GM21360 (cell line): ENCODE results near the gene SPTLC3.

Source experiments
- ATAC-seq: cut with Tn5 transposase; IDR thresholded peaks from one replicate; pipeline ENCODE4 v1.9.1; 2021; ENCODE audit warnings: mild to moderate bottlenecking, moderate library complexity; ENCODE audit not compliant: unreplicated experiment

Gene SPTLC3

DNA sequence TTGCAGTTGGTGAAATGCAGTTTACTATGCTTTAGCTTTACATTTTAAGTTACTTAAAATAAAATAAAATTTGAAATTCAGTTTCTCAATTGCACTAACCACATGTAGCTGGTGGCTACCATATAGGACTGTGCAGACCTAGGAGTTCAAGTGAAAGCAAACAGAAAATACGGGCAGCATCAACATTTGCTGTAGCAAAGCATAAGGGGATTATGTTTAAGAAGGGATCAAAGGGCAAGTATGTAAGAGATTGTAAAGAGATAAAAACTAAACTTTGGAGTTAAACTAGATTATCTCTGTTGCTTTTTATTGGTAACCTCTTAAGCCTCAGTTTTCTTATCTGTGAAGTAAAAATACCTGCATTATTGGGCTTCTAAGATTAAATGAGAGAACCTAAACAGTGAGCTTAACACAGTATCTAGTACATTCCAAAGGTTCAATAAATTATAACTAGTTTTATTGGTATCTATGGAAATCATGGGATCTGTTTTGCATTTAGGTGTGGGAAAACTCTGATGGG, 81.2 kb downstream of the SPTLC3 start:
- ATAC-seq: no peak

- no peak for ATAC-seq
These were observed 83.3 kb downstream of the SPTLC3 start for GRCh38 chr20:13092111-13092510.

DNA sequence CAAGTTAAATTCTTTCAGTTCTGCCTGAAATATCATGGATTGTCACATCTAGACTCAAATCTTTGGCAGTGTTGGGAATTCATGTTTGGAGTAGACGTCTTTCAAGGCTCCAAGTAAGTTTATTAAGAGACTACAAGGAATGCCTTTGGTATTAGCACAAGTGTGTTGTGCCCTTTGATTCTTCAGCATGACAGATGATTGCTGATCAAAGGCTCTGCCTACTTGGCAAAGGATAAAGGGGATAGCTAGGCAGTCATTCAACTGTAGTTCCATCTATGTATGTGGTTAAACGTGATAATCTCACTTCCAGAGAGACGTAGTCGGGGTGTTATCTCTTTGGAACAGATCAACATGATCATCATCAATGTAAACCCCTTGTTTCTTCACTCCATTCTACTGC, 86.2 kb downstream of the SPTLC3 start:
- no peak for ATAC-seq

DNA sequence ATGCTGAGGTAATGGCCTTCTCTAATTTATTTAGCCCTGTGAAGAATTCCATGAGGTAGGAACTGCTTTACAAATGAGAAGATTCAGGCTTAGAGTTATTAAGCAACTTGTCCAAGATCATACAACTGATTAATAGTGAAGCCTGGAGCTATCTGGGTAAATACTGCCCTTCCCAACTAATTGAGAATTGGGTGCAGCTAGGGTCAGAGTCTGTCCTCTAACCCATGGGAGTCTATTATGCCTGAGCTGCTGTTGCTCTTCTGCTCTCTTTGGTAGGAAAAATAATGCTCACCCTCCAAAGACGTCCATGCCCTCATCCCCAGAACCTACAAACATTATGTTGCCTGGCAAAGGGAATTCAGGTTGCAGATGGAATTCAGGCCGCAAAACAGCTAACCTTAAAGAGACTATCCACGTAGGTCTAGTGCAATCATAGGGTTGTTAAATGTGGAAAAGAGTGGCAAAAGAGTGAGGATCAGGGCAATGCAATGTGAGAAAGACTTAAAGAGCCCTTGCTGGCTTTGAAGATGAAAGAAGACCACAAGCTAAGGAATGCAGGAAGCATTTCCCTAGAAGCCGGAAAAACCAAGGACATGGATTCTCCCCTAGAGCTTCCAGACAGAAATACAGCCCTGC, 90.1 kb downstream of the SPTLC3 start:
- no peak for ATAC-seq

- ATAC-seq: no peak
These were observed 90.9 kb downstream of the SPTLC3 start for GRCh38 chr20:13099676-13100075.

DNA sequence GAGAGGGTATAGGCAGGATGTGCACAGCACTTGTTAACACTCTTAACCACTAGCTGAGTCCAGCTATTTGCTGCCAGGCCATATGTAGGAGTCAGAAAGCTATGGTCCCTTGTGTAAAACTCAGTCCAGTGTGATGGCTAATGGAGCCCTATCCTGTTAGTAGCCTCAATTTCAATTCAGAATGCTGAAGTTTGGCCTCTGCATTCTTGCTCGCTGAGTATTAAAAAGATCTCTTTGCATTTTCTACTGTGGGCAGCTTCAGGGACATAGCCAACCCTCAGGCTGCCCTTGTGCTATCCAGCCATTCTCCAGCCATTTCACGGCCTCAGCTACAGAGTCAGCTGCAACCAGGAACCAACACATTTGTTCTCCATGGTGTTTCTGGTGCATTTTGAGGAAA, 92.5 kb downstream of the SPTLC3 start:
- ATAC-seq: no peak

DNA sequence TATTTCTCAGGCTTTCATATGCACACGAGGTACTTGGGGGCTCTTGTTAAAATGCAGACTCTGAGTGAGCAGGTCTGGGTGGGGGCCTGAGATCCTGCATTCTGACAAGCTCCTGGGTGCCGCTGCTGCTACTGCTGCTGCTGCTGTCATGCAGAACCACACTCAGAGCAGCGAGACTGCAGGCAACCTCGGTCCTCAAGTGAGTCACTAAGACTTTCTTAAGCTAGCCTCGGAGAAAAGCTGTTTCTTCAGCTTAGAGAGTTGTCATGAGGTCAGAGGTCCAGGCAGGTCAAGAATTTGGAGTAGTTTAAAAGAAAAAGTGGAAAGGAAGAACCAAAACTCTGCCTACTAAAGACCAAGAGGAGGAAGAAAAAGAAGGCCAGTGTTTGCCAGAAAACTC, 92.9 kb downstream of the SPTLC3 start:
- ATAC-seq: no peak

GRCh38 chr20:13102237-13102636, 93.5 kb downstream of the SPTLC3 start:
- ATAC-seq: no peak

- ATAC-seq: no peak
These were observed 93.9 kb downstream of the SPTLC3 start for GRCh38 chr20:13102694-13103093.

DNA sequence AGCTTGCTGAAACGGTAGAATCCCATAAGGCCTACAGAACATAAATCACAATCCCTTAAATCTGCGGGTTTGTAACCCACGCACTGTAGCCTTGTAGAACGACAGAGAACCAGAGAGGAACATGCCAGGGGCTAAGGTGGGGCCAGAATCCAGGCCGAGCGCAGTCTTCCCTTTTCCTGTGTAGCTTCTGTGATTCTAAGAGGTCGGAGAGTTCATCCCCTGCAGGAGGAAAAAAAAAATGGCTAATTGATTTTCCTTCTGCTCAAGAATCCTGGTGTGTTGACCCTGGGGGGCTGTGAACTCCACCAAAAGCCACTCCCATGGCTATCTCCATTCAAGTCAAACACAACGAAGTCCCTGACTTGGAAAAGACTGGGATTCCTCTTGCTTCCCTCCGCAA, 96.3 kb downstream of the SPTLC3 start:
- ATAC-seq: no peak

GRCh38 chr20:13105864-13106457, 97.2 kb downstream of the SPTLC3 start:
- ATAC-seq: no peak

GRCh38 chr20:13109658-13110057, 100.9 kb downstream of the SPTLC3 start:
- no peak for ATAC-seq

DNA sequence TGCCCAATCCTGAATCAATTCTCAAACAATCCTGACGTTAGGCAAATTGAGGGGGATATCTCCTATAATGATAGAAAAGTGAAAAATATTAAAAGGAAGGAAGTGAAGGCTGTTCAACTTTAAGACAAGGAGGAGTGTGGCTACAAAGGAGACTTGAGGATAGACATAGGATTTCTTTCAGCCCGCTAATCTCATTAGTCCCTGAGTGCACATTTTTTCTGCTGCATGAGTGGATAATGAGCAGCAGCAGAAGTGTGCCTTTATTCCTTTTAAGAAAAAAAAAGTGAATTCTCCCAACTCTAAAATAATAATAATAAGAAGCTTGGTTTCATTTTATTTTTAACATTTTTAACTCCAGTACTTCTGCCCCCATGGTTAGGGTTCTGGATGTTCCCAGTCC, 102.0 kb downstream of the SPTLC3 start:
- no peak for ATAC-seq

GRCh38 chr20:13111249-13111911, 102.6 kb downstream of the SPTLC3 start:
- ATAC-seq: no peak

- no peak for ATAC-seq
These were observed 105.0 kb downstream of the SPTLC3 start for GRCh38 chr20:13113731-13114130.

DNA sequence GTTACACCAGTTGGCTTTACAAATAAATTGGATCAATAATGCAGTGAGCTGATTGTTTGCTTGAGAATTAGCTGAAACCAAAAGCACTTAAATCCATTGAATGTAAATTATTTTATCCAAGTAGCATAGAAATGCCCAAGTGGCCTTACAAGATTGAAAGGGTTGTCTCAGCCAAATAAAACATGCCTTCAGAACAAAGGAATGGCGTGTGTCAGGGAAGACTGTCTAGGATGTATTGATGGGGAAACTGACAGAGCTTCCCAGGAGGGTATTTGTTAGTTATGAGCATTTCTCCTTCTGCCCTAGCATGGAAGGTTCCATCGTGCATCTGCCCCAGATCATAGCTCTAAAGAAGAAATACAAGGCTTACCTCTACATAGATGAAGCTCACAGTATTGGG, 108.4 kb downstream of the SPTLC3 start:
- ATAC-seq: no peak

- ATAC-seq: no peak
These were observed 109.9 kb downstream of the SPTLC3 start for GRCh38 chr20:13118676-13119075.

DNA sequence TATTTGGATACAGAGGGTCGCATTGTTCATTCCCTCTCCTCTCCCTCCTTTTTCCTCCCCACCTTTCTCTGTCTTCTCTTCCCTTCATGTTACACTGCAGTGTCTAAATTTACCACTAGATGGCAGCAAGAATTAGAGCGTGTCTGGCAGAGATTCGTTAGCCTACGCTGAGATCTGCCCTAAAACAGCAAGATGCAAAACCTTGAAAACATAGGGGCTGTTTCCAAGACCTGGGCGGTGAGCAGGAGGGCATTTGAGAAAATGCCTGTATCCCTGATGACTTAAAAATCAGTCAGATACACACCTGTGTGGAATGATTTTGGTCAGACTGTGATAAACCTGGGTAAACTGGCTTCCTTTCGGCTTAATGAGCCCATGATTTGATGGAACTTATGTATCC, 110.8 kb downstream of the SPTLC3 start:
- peak; percentile 64 for ATAC-seq

DNA sequence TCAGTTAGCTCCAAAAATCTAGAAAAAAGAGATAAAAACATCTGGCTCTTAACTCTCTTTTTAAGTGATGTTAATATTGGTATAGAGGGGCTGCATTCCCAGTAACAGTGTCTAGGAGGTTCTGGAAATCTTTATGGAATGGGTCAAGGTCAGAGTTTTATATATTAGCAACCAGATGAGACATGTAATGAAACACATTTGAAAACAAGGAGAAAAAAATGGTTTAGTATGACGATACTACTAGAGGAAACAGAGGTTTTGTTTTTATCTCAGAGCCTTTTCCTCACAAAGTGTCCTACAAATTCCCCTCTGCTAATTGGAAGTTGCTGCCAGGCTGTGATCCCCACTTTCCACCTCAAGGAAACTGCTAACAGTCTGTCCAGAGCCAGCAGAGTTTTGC, 111.7 kb downstream of the SPTLC3 start:
- no peak for ATAC-seq

- ATAC-seq: peak; percentile 81
These were observed 113.2 kb downstream of the SPTLC3 start for GRCh38 chr20:13121840-13122515.

GRCh38 chr20:13125486-13125885, 116.7 kb downstream of the SPTLC3 start:
- no peak for ATAC-seq

GRCh38 chr20:13128173-13128572, 119.4 kb downstream of the SPTLC3 start:
- ATAC-seq: no peak
